Activated T-cell treated with anti-CD3 and anti-CD28 coated beads for 48 hours (primary cell): ENCODE data around the gene HBB.

ENCODE experiments used
- DNase-seq: peaks from one replicate; pipeline ENCODE4 v3.0.0-alpha.2; 2020; ENCODE audit warnings: low read depth

Gene HBB

DNA sequence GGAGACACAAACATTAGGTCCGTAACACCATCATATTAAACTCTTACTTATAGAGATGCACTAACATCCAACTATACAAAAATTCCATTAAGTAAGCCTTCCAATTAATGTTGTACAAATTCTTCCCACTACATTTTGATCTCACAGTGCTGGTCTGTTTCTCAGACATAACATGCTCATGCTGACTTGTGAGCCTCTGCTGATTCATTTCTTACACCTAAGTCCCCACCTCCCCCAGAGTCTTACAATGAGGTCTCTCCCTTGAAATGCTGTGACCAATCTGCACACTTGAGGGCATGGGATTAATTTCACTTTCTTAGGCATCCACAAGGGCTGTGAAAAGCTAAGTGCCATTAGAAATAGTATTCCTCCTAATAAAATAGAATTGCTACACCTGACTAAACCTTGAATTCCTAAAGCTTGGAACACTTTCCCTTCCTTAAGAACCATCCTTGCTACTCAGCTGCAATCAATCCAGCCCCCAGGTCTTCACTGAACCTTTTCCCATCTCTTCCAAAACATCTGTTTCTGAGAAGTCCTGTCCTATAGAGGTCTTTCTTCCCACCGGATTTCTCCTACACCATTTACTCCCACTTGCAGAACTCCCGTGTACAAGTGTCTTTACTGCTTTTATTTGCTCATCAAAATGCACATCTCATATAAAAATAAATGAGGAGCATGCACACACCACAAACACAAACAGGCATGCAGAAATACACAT lies 20.8 kb upstream of the HBB start:
- no peak for DNase-seq

DNA sequence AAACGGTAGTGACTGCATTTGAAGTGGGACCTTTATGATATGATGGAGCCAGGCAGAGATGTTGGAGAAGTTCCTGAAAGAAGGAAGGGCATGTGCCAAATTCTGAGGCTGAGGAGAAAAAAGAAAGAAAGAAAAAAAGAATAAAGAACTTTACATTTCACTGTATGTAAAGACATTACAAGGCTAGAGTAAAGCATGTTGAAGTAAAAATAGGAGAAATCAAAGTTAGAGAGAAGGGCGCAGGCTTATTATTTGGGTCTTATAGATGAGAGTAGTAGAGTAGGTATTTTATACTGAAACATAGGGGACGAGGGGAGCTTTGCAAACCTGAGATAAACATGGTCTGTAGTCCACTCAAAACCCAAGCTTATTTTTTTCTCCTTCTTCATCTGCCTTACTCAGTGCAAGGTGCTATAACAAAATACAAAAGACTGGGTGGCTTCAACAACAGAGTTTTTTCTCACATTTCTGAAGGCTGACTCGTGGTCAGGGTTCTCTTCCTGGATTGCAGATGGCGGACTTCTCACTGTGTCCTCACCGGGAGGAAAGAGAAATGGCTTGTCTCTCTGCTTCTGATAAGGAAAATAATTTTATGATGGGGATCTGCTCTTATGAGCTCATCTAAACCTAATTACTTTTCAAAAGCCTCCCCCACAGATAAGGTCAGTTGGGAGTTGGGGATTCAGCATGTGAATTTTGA lies 20.1 kb upstream of the HBB start:
- DNase-seq: no peak

DNA sequence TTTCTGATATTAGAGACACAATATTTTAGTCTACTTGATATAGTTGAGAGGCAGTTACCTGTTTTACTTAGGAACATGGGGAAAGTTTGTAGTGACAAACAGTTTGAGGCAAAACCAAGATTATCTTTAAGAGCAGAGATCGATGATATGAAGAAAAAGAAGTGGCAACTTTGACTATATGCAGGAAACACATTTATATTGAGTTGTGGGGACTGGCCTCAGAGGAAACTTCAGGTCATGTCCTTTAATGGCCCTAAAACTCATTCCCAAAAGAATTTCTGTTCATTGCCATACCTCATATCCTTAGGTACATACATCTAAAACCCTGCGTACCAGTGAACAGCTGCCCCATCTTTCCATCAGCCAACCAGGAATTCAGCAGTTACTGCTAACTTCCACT lies 18.3 kb upstream of the HBB start:
- DNase-seq: no peak

DNA sequence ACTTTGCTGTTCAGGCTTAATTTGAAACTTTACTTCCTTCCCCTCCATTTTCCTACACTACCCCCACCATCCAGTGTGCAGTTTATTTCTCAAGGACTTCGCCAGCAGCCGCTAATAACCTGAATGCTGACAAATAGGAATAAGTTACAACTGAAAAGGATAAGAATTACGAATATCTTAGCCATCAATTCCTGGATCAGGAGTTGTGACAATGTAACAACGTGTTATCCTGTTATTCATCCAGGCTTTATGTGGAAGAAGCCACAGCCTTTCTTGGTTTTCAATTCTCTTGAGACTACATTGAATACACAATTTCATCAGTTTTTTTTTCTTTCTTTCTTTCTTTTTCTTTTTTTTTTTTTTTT lies 16.9 kb upstream of the HBB start:
- DNase-seq: no peak

DNA sequence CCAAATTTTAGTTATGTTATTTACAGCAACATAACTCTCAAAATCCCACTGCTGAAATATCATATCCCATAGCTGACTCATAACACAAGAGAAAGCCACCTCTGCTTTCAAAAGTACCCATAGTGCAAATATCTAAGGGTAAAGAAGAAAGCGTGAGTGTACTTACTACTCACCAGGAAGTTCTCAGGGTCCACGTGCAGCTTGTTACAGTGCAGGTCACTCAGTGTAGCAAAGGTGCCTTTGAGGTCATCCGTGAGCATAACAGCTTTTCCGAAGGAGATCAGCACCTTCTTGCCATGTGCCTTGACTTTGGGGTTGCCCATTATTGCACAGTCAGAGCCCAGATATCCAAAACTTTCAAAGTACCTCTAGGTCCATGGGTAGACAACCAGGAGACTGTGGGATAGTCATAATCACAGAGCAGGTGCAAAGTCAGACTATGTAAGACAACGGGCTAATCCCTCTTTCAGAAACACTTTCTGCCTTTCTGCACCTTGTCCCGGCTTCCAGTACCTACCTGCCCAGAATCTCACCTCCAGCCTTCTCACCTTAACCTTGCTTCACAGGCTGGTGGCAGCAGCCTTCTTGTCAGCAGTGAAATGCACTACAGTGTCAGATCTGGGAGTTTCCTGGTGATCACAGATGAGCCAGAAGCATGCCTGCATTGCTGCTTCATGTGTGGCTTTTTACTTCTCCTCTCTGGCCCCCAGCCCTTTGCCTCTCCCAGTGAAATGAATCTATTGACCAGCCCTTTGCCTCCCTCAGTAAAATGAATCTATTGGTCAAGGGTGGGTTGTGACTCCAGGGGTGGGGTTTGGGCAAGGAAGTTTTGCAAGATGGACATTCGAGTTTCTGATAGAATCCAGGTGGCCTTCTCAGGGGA lies 16.3 kb upstream of the HBB start:
- DNase-seq: no peak

DNA sequence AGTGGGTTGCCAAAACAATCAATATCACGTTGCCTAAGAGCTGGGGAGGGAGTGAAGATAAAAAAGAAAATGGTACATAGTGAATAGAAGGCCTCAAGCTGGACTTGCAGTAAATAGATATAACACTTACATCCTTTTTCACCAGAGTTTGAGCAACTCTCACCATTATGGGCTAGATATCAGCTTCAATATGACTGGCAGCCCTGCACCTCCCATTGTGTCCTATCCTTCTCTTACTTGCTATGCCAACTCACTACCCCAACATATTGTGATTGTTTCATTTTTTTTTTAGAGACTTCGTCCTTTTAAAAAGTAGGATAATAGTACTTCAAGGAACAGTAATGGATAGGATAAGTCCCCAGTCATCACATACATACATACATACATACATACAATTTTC lies 15.3 kb upstream of the HBB start:
- no peak for DNase-seq

DNA sequence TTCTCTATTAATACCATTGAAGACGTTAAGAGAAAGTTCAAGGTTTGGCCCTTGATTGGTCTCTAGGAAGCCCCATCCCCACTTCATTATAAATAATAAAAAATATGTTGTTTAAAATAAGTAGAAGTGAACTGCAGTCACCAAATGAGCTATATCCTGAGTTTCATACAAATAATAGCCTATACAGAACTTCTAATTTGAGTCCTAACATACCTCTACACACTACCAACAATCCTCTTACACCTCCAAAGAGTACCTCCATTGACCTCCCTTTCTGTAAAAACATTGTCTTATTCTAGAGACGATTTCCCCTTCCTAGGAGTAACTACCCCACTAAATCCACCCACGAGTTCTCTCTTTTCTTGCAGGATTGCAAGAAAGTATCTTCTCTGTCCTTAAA lies 14.6 kb upstream of the HBB start:
- no peak for DNase-seq

DNA sequence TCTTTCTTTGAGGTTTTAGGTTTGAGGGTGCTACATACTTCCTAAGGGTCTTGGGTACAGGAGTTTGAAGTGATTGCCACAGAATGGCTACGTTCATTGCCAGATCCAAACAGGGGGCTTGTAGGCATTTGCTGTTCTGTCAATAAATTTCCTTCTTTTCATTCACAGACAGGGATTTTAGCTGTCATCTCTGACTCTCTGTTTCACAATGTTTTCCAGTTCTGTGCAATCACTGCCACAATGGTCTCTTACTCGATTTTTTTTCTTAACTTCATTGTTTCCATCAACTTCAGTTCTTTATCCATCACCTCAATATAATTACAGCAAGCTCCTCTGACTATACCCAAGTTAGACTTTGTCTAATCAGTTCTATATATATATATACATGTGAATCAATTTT lies 13.6 kb upstream of the HBB start:
- no peak for DNase-seq

DNA sequence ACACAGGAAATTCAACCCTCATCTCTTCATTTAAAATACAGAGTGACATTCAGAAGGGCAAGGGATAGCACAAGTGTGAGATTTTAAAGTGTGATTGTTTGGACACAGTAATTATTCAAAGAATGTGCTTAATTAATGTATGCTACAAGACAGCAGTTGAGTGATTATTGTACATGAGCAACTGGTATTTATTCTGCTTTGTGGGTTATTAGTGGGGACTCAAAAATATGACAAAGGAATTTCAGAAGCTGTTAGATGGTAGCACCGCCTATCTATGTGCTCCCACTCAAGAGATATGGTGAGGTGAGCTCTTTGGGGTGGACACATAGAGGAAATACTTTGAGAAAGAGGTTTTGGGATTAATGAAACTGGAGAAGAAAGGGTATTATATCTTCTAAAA lies 13.2 kb upstream of the HBB start:
- DNase-seq: no peak

DNA sequence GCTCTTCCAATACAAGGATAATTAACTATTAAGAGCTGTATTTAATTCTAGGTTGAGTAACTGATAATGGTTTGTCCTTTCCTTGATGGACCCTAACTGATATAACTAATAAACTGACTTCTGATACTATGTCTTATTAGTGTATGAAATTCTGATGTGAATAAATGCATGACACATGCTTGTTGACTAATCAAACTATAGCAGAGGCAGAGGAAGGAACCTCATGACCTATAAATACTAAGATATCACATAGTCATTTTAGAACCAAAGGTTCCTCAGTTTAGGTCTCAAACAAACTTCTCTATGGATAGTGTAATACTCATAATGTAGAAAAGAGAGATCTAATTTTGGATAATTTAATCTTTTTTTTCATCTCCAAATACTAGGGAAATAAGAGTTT lies 12.2 kb upstream of the HBB start:
- no peak for DNase-seq

DNA sequence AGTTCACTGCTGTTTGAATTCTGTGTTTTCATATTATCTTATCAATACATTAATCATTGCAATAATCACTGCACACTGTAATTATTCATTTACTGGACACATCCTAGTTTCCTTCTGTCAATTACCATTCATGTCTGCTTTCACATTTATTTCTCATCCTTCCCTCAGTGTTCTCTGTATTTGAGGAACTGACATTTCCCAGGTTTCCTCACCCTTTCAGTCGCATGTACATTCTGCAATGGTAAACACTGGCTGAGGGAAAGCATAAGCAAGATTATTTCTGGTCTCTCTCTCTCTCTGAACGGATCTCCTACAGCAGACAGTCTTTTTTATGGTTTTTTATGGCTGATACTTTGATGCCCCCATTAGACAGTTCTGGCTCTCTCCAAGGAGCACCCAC lies 11.6 kb upstream of the HBB start:
- DNase-seq: no peak

DNA sequence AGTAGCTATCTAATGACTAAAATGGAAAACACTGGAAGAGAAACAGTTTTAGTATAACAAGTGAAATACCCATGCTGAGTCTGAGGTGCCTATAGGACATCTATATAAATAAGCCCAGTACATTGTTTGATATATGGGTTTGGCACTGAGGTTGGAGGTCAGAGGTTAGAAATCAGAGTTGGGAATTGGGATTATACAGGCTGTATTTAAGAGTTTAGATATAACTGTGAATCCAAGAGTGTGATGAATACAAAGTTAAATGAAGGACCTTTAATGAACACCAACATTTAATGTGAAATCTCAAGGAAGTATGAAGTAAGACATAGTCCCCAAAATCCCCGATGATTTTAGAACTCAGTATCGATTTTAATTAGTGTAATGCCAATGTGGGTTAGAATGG lies 10.5 kb upstream of the HBB start:
- no peak for DNase-seq

DNA sequence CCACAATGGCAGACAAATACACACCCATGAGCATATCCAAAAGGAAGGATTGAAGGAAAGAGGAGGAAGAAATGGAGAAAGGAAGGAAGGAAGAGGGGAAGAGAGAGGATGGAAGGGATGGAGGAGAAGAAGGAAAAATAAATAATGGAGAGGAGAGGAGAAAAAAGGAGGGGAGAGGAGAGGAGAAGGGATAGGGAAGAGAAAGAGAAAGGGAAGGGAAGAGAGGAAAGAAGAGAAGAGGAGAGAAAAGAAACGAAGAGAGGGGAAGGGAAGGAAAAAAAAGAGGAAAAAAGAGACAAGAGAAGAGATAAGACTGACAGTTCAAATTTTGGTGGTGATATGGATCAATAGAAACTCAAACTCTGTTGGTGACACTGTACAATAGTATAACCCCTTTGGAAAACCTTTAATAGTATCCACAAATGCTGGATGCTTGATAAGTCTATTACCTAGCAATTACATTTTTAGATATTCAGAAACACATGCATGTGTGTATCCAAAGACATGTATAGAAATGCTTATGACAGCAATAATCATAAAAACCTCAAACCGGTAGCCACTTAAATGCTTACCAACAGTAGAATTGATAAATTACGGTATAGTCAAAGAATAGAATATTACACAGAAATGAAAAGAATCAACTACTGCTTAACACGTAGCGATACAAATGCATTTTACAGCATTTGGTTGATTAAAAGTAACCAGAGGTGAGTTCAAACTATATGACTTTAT lies 8.7 kb upstream of the HBB start:
- no peak for DNase-seq

DNA sequence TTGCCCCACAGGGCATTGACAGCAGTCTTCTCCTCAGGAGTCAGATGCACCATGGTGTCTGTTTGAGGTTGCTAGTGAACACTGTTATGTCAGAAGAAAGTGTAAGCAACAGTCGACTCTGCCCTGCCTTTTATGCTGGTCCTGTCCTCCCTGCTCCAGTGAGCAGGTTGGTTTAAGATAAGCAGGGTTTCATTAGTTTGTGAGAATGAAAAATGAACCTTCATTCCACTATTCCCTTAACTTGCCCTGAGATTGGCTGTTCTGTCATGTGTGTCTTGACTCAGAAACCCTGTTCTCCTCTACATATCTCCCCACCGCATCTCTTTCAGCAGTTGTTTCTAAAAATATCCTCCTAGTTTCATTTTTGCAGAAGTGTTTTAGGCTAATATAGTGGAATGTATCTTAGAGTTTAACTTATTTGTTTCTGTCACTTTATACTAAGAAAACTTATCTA lies 7.5 kb upstream of the HBB start, which contains the start of gene HBD:
Gene HBD, minus strand, starts transcription at position 103 of the 454 bp plus-strand sequence. Its CDS starts 50 bp downstream, at position 53.
- DNase-seq: no peak

DNA sequence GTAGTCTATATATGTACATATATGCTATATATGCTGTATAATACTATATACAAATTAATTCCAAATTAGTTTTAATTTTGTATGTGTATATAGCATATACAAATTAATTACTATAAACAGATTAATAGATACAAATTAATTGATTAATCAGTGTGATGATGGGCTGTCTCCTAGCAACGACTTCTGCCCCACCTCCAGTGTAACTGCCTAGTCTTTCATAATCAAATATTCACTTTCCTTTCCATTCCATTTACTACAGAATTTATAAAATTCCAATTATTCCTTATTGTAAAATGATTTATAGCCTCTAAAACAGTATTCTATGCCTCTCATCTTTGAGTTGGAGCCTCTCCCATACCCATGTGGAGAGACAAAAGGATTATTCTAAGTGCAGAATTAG lies 6.4 kb upstream of the HBB start:
- DNase-seq: no peak

DNA sequence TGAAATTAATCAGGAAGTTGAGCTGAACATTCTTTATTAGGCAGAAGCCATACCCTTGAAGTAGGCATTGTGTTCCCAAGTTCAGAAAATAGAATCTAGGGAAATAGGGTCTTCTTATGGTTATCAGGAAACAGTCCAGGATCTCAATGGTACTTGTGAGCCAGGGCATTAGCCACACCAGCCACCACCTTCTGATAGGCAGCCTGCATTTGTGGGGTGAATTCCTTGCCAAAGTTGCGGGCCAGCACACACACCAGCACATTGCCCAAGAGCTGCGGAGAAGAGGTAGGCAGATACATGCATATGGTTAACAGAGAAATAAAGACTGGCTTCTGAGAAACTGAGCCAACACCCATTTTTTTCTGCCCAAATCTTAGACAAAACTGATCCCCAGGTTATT lies 6.0 kb upstream of the HBB start:
- no peak for DNase-seq

DNA sequence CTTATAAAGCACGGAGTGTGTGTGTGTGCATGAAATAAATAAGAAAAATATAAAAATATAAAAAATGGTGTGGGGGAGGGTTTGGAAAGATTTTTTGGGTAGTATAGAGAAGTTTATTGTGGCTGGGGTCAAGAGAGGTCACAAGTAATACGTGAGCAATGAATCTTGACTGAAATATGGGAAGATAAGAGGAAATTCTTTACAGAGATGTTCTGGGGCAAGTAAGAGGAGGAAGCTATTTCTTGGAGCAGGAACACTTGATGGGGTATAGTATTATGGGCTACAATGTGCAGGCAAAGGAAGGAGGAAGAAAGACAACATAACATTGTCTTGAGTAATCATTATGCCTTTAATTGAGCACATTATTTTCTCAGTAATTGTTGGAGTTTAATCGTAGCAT lies 5.3 kb upstream of the HBB start:
- DNase-seq: no peak

DNA sequence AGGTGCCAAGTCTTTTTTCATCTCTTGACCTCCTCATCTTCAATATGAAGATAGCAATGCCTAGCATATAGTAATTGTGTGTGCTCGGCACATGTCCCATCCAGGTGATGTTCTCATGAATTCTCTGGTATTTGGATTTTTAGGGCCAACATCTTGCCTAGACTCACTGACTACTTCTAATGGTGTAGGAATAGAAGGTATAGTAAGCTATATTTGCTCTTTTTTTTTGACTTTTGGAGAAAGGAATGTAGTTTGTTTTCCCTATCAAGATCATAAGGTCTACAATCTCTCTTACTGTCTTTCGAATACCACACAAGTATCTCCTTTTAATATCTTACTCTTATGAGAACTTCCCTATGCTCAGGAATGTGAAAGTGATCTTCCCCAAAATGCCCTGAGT lies 4.2 kb upstream of the HBB start:
- no peak for DNase-seq

DNA sequence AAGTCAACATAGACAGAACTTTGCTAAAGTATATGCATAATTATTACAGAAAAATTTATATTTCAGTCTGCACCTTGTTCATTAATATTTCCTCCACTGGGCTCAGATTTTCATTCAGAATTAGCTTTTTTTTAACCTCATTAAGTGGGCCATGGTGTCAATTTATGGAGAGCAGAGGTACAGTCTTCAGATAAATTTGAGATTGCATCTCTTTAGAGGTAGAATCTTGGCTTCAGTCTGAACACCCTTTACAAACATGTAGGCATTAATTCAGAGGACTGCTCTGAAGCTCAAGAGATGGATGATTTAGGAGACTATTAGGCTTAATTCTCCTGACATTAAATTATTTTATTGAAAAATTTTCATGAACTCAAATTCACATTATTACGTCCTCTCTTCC lies 3.4 kb upstream of the HBB start:
- DNase-seq: no peak

DNA sequence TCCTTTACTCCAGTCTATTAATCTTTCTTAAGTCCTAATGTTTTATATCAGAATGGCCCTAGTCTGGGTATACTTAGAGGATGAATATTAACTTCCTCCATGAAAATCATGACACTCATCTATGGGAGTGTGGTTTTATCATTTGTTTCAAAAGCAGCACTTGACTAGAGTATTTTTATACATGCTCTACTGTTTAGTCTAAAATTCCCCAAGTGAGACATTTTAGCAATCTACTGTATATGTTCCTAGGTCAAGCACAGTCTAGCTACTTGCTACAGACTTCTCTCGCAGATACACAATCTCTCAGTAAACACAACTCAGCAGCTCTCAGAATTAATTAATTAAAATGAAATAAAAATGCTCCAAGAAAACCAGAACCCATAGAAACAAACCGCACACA lies 2.9 kb upstream of the HBB start:
- DNase-seq: no peak

DNA sequence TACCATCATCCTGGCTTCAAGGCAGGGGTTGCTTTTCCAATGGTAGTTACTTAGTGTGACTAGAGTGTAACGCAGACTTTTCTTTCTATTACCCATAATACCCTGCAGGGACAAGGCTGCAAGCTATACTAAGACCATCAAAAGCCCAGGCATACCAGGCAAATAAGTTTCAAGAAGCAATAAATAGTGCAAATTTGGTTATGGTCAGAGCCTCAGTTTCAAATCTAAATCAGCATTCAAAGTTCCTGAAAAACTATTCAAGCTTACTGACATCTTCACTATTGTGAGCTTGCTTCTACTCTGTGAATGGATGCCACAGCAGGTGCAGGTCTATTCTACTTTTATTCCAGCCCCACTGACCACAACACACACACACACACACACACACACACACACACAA lies 2.5 kb upstream of the HBB start:
- no peak for DNase-seq

DNA sequence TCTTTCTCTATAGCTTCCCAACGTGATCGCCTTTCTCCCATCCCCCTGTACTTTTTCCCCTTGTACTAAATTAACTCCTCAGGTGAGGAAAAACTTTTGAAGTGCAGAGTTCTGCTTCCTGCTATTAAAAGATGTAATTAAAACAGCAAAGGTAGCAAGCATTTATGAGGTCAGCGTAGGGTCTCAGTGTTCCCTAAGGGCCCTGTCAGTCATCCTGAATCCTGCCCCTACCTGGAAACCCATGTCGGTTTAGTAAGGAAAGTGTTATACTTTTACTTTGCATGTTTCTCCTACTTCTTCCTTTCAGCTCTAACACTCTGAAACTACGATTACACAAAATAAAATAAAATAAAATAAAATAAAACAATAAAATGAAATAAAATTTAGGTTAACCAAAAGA lies 1.3 kb upstream of the HBB start:
- DNase-seq: no peak
